ENCODE results near the gene GOLT1B.

DNA sequence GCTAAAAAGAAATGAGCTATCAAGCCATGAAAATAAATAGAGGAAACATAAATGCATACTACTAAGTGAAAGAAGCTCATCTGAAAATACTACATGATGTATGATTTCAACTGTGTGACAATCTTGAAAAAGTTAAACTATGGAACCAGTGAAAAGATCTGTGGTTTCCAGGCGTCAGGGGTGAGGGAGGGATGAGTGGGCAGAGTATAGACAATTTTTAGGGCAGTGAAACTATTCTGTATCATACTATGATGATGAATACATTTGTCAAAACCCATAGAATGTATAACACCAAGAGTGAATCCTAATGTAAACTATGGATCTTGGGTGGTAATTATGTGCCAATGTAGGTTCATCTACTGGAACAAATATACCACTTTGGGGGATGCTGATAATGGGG lies 45.8 kb downstream of the GOLT1B start:
- TF ChIP-seq CTCF (IDR thresholded peaks at IDR 0.05) (no peak), POLR2A (IDR thresholded peaks at IDR 0.05) (no peak)
